COLO668 (cell line): ENCODE results near the gene GRK3.
A peak's percentile ranks its signal among the peaks of the same experiment; 100 is the strongest.
"Not testable (repeated sequence)": the region's sequence is repeated elsewhere in the genome, so short reads cannot be mapped to it uniquely, and the experiment has no call there.

Source experiments
- DNase-seq: peaks from one replicate; lab custom pipeline; 2025; ENCODE audit not compliant: unreplicated experiment; lab: John Stamatoyannopoulos, UW

The GRK3 gene

GRCh38 chr22:25570486-25570885 is 6.0 kb downstream of the GRK3 start:
- no peak for DNase-seq

- DNase-seq: not testable (repeated sequence)
Observed at GRCh38 chr22:25571969-25572707, 7.7 kb downstream of the GRK3 start.

- DNase-seq: no peak
Observed at GRCh38 chr22:25572708-25573171, 8.3 kb downstream of the GRK3 start.

- DNase-seq: no peak
Observed at GRCh38 chr22:25573841-25574240, 9.4 kb downstream of the GRK3 start.

GRCh38 chr22:25574736-25575135 is 10.3 kb downstream of the GRK3 start:
- no peak for DNase-seq

- DNase-seq: not testable (repeated sequence)
Observed at GRCh38 chr22:25575674-25576392, 11.4 kb downstream of the GRK3 start.

- DNase-seq: not testable (repeated sequence)
Observed at GRCh38 chr22:25581452-25581851, 17.0 kb downstream of the GRK3 start.

GRCh38 chr22:25582946-25583345 is 18.5 kb downstream of the GRK3 start:
- DNase-seq: no peak

GRCh38 chr22:25584993-25585392 is 20.5 kb downstream of the GRK3 start:
- DNase-seq: not testable (repeated sequence)

- not testable (repeated sequence) for DNase-seq
Observed at GRCh38 chr22:25589664-25590063, 25.2 kb downstream of the GRK3 start.

GRCh38 chr22:25593323-25593722 is 28.8 kb downstream of the GRK3 start:
- DNase-seq: not testable (repeated sequence)

- no peak for DNase-seq
Observed at GRCh38 chr22:25598609-25599008, 34.1 kb downstream of the GRK3 start.

GRCh38 chr22:25602445-25602844 is 38.0 kb downstream of the GRK3 start:
- DNase-seq: no peak

GRCh38 chr22:25602916-25603315 is 38.4 kb downstream of the GRK3 start:
- DNase-seq: no peak

GRCh38 chr22:25605146-25605545 is 40.7 kb downstream of the GRK3 start:
- DNase-seq: not testable (repeated sequence)

GRCh38 chr22:25605565-25605964 is 41.1 kb downstream of the GRK3 start:
- DNase-seq: not testable (repeated sequence)

GRCh38 chr22:25611284-25611683 is 46.8 kb downstream of the GRK3 start:
- DNase-seq: not testable (repeated sequence)

- not testable (repeated sequence) for DNase-seq
Observed at GRCh38 chr22:25613131-25613530, 48.7 kb downstream of the GRK3 start.

- DNase-seq: not testable (repeated sequence)
Observed at GRCh38 chr22:25613558-25613957, 49.1 kb downstream of the GRK3 start.

GRCh38 chr22:25614791-25615190 is 50.3 kb downstream of the GRK3 start:
- DNase-seq: not testable (repeated sequence)

GRCh38 chr22:25621986-25622385 is 57.5 kb downstream of the GRK3 start:
- no peak for DNase-seq

GRCh38 chr22:25623310-25623734 is 58.8 kb downstream of the GRK3 start:
- DNase-seq: peak; percentile 45
